ENCODE data around the gene AMPH.

AMPH gene

GRCh38 chr7:38502289-38502688, 128.9 kb downstream of the AMPH start:
- DNase-seq (ENCODE audit: extremely low read depth, low read depth), result no peak
- TF ChIP-seq CTCF (IDR thresholded peaks at IDR 0.05; ENCODE audit: low read depth, low read length), result no peak

DNA sequence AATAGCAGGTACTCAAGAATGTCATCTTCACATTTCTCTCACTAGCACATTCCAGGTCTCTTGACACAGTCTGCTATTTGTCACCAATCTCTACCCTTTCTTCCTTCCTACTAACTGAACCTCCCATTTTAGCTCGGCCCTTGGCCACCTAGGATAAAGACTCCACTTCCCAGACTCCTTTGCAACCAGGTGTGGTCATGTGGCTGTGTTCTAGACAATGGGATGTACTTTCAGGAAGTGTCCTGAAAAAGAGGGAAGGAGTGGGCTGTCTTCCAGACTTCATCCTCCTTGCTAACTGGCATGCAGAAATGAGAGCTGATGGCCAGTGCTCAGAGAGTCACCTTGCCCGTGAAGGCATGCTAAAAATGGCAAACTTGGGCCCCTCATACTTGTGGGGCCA, 139.2 kb downstream of the AMPH start:
- DNase-seq (ENCODE audit: extremely low read depth, low read depth), result no peak
- no peak for TF ChIP-seq CTCF (IDR thresholded peaks at IDR 0.05; ENCODE audit: low read depth, low read length)

- no peak for DNase-seq (ENCODE audit: extremely low read depth, low read depth)
- no peak for TF ChIP-seq CTCF (IDR thresholded peaks at IDR 0.05; ENCODE audit: low read depth, low read length)
Observed at GRCh38 chr7:38482521-38482920, 148.7 kb downstream of the AMPH start.

DNA sequence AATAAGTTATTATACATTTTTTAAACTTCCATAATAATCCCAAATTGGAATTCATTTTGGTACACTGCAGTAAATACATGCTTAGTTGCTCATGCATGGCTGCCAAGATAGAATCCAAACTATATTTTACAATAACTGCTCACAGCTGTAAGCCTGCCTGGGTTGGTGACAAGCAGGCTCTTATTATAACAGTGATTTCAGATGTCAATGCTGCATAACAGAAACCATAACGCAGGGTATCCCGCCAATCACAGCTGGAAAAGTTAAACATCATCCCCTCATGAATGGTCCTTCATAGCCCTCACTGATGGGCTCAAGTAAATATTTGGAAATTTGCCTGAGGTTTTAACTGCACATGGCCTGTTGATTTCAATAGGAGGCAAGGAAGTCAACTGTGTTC, 149.8 kb downstream of the AMPH start:
- DNase-seq (ENCODE audit: extremely low read depth, low read depth), result no peak
- TF ChIP-seq CTCF (IDR thresholded peaks at IDR 0.05; ENCODE audit: low read depth, low read length), result no peak

- DNase-seq (ENCODE audit: extremely low read depth, low read depth), result no peak
Observed at GRCh38 chr7:38478404-38478803, 152.8 kb downstream of the AMPH start.

GRCh38 chr7:38477333-38477732, 153.8 kb downstream of the AMPH start:
- no peak for TF ChIP-seq CTCF (IDR thresholded peaks at IDR 0.05; ENCODE audit: low read depth, low read length)
- DNase-seq (ENCODE audit: extremely low read depth, low read depth), result no peak

More at GRCh38 chr7:38478404-38478803, 152.8 kb downstream of the AMPH start:
- TF ChIP-seq CTCF (IDR thresholded peaks at IDR 0.05; ENCODE audit: low read depth, low read length), result no peak

DNA sequence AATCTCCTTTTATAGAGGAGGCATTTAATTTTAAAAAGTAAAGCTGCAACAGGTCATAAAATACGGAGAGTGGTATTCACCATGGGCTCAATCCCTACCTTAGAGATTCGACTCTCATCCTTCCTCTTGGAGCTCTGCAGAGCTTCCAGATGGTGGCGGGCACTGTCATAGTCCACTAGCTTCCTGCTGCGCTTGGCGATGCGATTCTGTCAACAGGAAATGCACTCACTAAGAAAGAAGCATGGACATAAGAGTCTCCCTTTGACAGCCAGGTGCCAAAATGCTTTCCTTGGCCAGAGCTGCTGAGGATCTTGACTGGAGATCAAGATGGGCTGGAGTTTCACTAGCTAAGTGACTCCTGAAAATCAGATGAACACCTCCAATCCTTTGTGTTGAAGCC, 154.4 kb downstream of the AMPH start:
- TF ChIP-seq CTCF (IDR thresholded peaks at IDR 0.05; ENCODE audit: low read depth, low read length), result no peak
- no peak for DNase-seq (ENCODE audit: extremely low read depth, low read depth)

All from AG09319 (cell line).